CD14-positive monocyte (primary cell): ENCODE results near the gene FRMD4A. TPM values are rescaled to one million over a fixed set of nuclear protein-coding genes. Genes with fewer than 3 reads are reported as not detected.

ENCODE experiments used
- DNase-seq, 3 donors: peaks; one replicate each; pipeline ENCODE4 v3.0.0-alpha.2; 2011 to 2022
- H2AFZ ChIP-seq: 2 replicates; pipeline ENCODE4 v1.6.0; 2012; ENCODE audit warnings: mild to moderate bottlenecking, low read depth, low read length, inconsistent platforms; ENCODE audit not compliant: insufficient read depth, poor library complexity, severe bottlenecking
- H3K27ac ChIP-seq, 2 donors: 1 replicate in 1 of 2; 2 replicates in 1 of 2; pipeline ENCODE4 v1.5.1; 2012 to 2013; ENCODE audit warnings: low read length in 2 of 2, control low read depth in 1 of 2, inconsistent platforms in 1 of 2, low read depth in 1 of 2, mild to moderate bottlenecking in 1 of 2
- H3K27me3 ChIP-seq, 2 donors: one replicate each; pipeline versions ENCODE4 v1.6.0 to v1.6.1; 2011 to 2013; ENCODE audit warnings: low read length in 2 of 2; ENCODE audit not compliant: control insufficient read depth in 2 of 2, insufficient read depth in 2 of 2
- H3K36me3 ChIP-seq, 2 donors: replicated peaks in 1 of 2; 1 replicate in 1 of 2; 2 replicates in 1 of 2; pipeline versions ENCODE4 v1.5.1 to v1.6.1; 2012 to 2013; ENCODE audit warnings: low read length in 2 of 2, control low read depth in 1 of 2, inconsistent platforms in 1 of 2, mild to moderate bottlenecking in 1 of 2; ENCODE audit not compliant: insufficient read depth in 2 of 2, control insufficient read depth in 1 of 2
- H3K4me1 ChIP-seq, 2 donors: 1 replicate in 1 of 2; 2 replicates in 1 of 2; pipeline versions ENCODE4 v1.5.1 to v1.6.1; 2012 to 2013; ENCODE audit warnings: low read length in 2 of 2, control low read depth in 1 of 2, inconsistent platforms in 1 of 2, mild to moderate bottlenecking in 1 of 2, moderate library complexity in 1 of 2; ENCODE audit not compliant: insufficient read depth in 2 of 2, control insufficient read depth in 1 of 2
- H3K4me2 ChIP-seq: replicated peaks from 2 replicates; pipeline ENCODE3; 2012; ENCODE audit warnings: low read length, moderate library complexity, mild to moderate bottlenecking; ENCODE audit not compliant: poor library complexity, severe bottlenecking; ENCODE audit errors: extremely low read depth
- H3K4me3 ChIP-seq, 3 experiments: fragments of 200-600 bp in 1 of 3; sonication (generic) in 1 of 3; replicated peaks in 1 of 3; 1 replicate in 2 of 3; 2 replicates in 1 of 3; pipeline ENCODE4 v1.5.1; 2011 to 2013; ENCODE audit warnings: low read length in 3 of 3, mild to moderate bottlenecking in 3 of 3, control low read depth in 2 of 3, low read depth in 2 of 3, inconsistent platforms in 1 of 3, moderate library complexity in 1 of 3
- H3K79me2 ChIP-seq: 2 replicates; pipeline ENCODE4 v1.6.0; 2012; ENCODE audit warnings: mild to moderate bottlenecking, control low read depth, inconsistent platforms, low read length, moderate library complexity; ENCODE audit not compliant: insufficient read depth
- H3K9ac ChIP-seq: 2 replicates; pipeline ENCODE4 v1.6.0; 2017; ENCODE audit warnings: low read length, mild to moderate bottlenecking; ENCODE audit not compliant: insufficient read depth, poor library complexity, severe bottlenecking
- H3K9me3 ChIP-seq, 2 donors: replicated peaks in 1 of 2; 1 replicate in 1 of 2; 2 replicates in 1 of 2; pipeline versions ENCODE4 v1.5.1 to v1.6.1; 2012 to 2013; ENCODE audit warnings: low read length in 2 of 2, control low read depth in 1 of 2; ENCODE audit not compliant: control insufficient read depth in 1 of 2, insufficient read depth in 1 of 2
- H4K20me1 ChIP-seq: 2 replicates; pipeline ENCODE4 v1.6.0; 2012; ENCODE audit warnings: mild to moderate bottlenecking, low read length, control low read depth, moderate library complexity; ENCODE audit not compliant: insufficient read depth
- H3K27ac Mint-ChIP-seq, 7 donors: one replicate each; pipeline ENCODE4 v1.8.0; 2020; ENCODE audit warnings: mild to moderate bottlenecking in 7 of 7, mixed read lengths in 7 of 7, moderate library complexity in 6 of 7, inconsistent platforms in 2 of 7
- H3K27me3 Mint-ChIP-seq, 3 donors: one replicate each; pipeline ENCODE4 v1.8.0; 2021 to 2022; ENCODE audit warnings: low read depth in 3 of 3, mild to moderate bottlenecking in 3 of 3, mixed read lengths in 3 of 3, moderate library complexity in 3 of 3, inconsistent platforms in 1 of 3
- H3K36me3 Mint-ChIP-seq, 2 donors: one replicate each; pipeline ENCODE4 v1.8.0; 2020; ENCODE audit warnings: mixed read lengths in 2 of 2, inconsistent platforms in 1 of 2, mild to moderate bottlenecking in 1 of 2
- H3K4me1 Mint-ChIP-seq: one replicate; pipeline ENCODE4 v1.8.0; 2020; ENCODE audit warnings: mild to moderate bottlenecking, mixed read lengths
- H3K4me3 Mint-ChIP-seq, 2 donors: one replicate each; pipeline ENCODE4 v1.8.0; 2020; ENCODE audit warnings: mild to moderate bottlenecking in 2 of 2, mixed read lengths in 2 of 2, moderate library complexity in 1 of 2
- H3K9me3 Mint-ChIP-seq, 7 donors: one replicate each; pipeline ENCODE4 v1.8.0; 2020 to 2022; ENCODE audit warnings: mixed read lengths in 7 of 7, mild to moderate bottlenecking in 6 of 7, moderate library complexity in 6 of 7, inconsistent platforms in 2 of 7
- CTCF ChIP-seq: fragments of 200-600 bp; IDR thresholded peaks from one replicate; pipeline ENCODE4 v1.8.0; 2022; ENCODE audit warnings: antibody characterized with exemption, mild to moderate bottlenecking
- WGBS: methylation state at CpG from one replicate; pipeline ENCODE4 v1.1.5; 2013; ENCODE audit warnings: missing lambda C conversion rate; ENCODE audit not compliant: insufficient coverage; 5-methylcytosine and 5-hydroxymethylcytosine counted together
- intact Hi-C, 2 donors: fragments of 100-400 bp; cut with micrococcal nuclease; formaldehyde crosslinking; loops; one replicate each; pipeline versions ENCODE4 v1.15.0 to v1.15.1; 2023
- polyA plus RNA-seq, 3 donors: library from polyadenylated mRNA; depleted of rRNA in 1 of 3; unstranded in 2 of 3; stranded (reverse) in 1 of 3; fragments of 300-500 nt in 2 of 3; fragments of >200 nt in 1 of 3; fragmentation: Illumina TruSeq in 2 of 3; gene quantifications; 1 replicate in 2 of 3; 2 replicates in 1 of 3; pipeline ENCODE4 v1.2.3, GENCODE V29; 2012 to 2021

FRMD4A gene
- polyA plus RNA-seq, 3 donors, result 0.12 TPM; not detected in 2

- Histone ChIP-seq H3K4me3 (no peak overlapping the region), H3K9ac (no peak overlapping the region), H3K79me2 (no peaks in the 10 kb centered on the region), H4K20me1 (no peaks in the 10 kb centered on the region), H3K4me1 (no peaks in the 10 kb centered on the region), H3K36me3 (no peaks in the 10 kb centered on the region), H3K27ac (no peak overlapping the region), H3K27me3 (peaks cover 0 to 2% of the 10 kb centered on the region in 2 donors), H3K4me2 (no peak overlapping the region), H3K9me3 (peaks cover 6 to 9% of the 10 kb centered on the region in 2 donors), H2AFZ (no peak overlapping the region)
- H3K9me3 Mint-ChIP-seq, result peaks cover 4 to 11% (median 7%) of the 10 kb centered on the region in 7 donors
- H3K27me3 Mint-ChIP-seq, result peaks cover 6 to 26% (median 15%) of the 10 kb centered on the region in 3 donors
- no peak for TF ChIP-seq CTCF
- DNase-seq, result no peak
- H3K36me3 Mint-ChIP-seq, result no peaks in the 10 kb centered on the region
- H3K4me1 Mint-ChIP-seq, result no peaks in the 10 kb centered on the region
- 100% methylated on average over 4 of the region's 5 CpGs for whole genome bisulfite sequencing
- H3K4me3 Mint-ChIP-seq, result no peak overlapping the region
- intact Hi-C loops, result no loop called here
- H3K27ac Mint-ChIP-seq, result no peak overlapping the region
Measured at GRCh38 chr10:13813550-13813949, 517.2 kb downstream of the FRMD4A start.

- Mint-ChIP-seq H3K9me3 (peaks cover 2 to 11% (median 7%) of the 10 kb centered on the region in 7 donors), H3K4me3 (no peak overlapping the region), H3K4me1 (no peaks in the 10 kb centered on the region), H3K27ac (no peak overlapping the region), H3K36me3 (no peaks in the 10 kb centered on the region), H3K27me3 (peaks cover 7 to 27% (median 16%) of the 10 kb centered on the region in 3 donors)
- WGBS, result 97% methylated on average over 10 of the region's 11 CpGs
- Histone ChIP-seq H3K27me3 (peaks cover 0 to 2% of the 10 kb centered on the region in 2 donors), H3K9ac (no peak overlapping the region), H3K27ac (no peak overlapping the region), H3K36me3 (no peaks in the 10 kb centered on the region), H3K4me2 (no peak overlapping the region), H3K4me3 (no peak overlapping the region), H4K20me1 (no peaks in the 10 kb centered on the region), H3K79me2 (no peaks in the 10 kb centered on the region), H2AFZ (no peak overlapping the region), H3K4me1 (no peaks in the 10 kb centered on the region), H3K9me3 (peaks cover 6 to 9% of the 10 kb centered on the region in 2 donors)
- DNase-seq, result no peak
- intact Hi-C loops, result no loop called here
- no peak for TF ChIP-seq CTCF
Measured at GRCh38 chr10:13812804-13813203, 517.9 kb downstream of the FRMD4A start.
